NCI-H226 (cell line): ENCODE data around the gene KRT12.

ENCODE experiments used
- DNase-seq: peaks from one replicate; pipeline ENCODE4 v3.0.0-alpha.2; 2015

Gene KRT12

GRCh38 chr17:40812639-40813038 is 54.4 kb downstream of the KRT12 start:
- no peak for DNase-seq
